Measurements from ENCODE around the gene ATP8A2.
"Not testable (repeated sequence)": the region's sequence is repeated elsewhere in the genome, so short reads cannot be mapped to it uniquely, and the experiment has no call there.

The ATP8A2 gene

GRCh38 chr13:25761041-25761440 lies 389.3 kb downstream of the ATP8A2 start:
- no peaks in the 10 kb centered on the region for H3K27me3 ChIP-seq (ENCODE audit: control insufficient read depth, insufficient read depth, low read length)
- H3K9ac ChIP-seq (ENCODE audit: low read length) = no peak overlapping the region
- no peaks in the 10 kb centered on the region for H3K36me3 ChIP-seq (ENCODE audit: control insufficient read depth, insufficient read depth, low read length)
- H3K4me1 ChIP-seq (ENCODE audit: control insufficient read depth, insufficient read depth, low read length) = no peaks in the 10 kb centered on the region
- H3K27ac ChIP-seq (ENCODE audit: low read depth, low read length) = no peak overlapping the region
- H3K4me3 ChIP-seq (ENCODE audit: low read length) = no peak overlapping the region

GRCh38 chr13:25762281-25762680 lies 390.5 kb downstream of the ATP8A2 start:
- H3K4me3 ChIP-seq (ENCODE audit: low read length) = no peak overlapping the region
- no peaks in the 10 kb centered on the region for H3K27me3 ChIP-seq (ENCODE audit: control insufficient read depth, insufficient read depth, low read length)
- no peaks in the 10 kb centered on the region for H3K4me1 ChIP-seq (ENCODE audit: control insufficient read depth, insufficient read depth, low read length)
- H3K36me3 ChIP-seq (ENCODE audit: control insufficient read depth, insufficient read depth, low read length) = no peaks in the 10 kb centered on the region
- H3K27ac ChIP-seq (ENCODE audit: low read depth, low read length) = no peak overlapping the region
- no peak overlapping the region for H3K9ac ChIP-seq (ENCODE audit: low read length)

- Histone ChIP-seq H3K4me3 (ENCODE audit: low read length) (no peak overlapping the region), H3K27ac (ENCODE audit: low read depth, low read length) (no peak overlapping the region), H3K36me3 (ENCODE audit: control insufficient read depth, insufficient read depth, low read length) (no peaks in the 10 kb centered on the region), H3K4me1 (ENCODE audit: control insufficient read depth, insufficient read depth, low read length) (no peaks in the 10 kb centered on the region), H3K9ac (ENCODE audit: low read length) (no peak overlapping the region), H3K27me3 (ENCODE audit: control insufficient read depth, insufficient read depth, low read length) (no peaks in the 10 kb centered on the region)
These were observed 391.1 kb downstream of the ATP8A2 start for GRCh38 chr13:25762795-25763377.

- Histone ChIP-seq H3K27ac (ENCODE audit: low read depth, low read length) (no peak overlapping the region), H3K9ac (ENCODE audit: low read length) (no peak overlapping the region), H3K4me3 (ENCODE audit: low read length) (no peak overlapping the region), H3K36me3 (ENCODE audit: control insufficient read depth, insufficient read depth, low read length) (no peaks in the 10 kb centered on the region), H3K4me1 (ENCODE audit: control insufficient read depth, insufficient read depth, low read length) (no peaks in the 10 kb centered on the region), H3K27me3 (ENCODE audit: control insufficient read depth, insufficient read depth, low read length) (no peaks in the 10 kb centered on the region)
These were observed 392.6 kb downstream of the ATP8A2 start for GRCh38 chr13:25764378-25764777.

- Histone ChIP-seq H3K36me3 (ENCODE audit: control insufficient read depth, insufficient read depth, low read length) (no peaks in the 10 kb centered on the region), H3K27me3 (ENCODE audit: control insufficient read depth, insufficient read depth, low read length) (no peaks in the 10 kb centered on the region), H3K4me1 (ENCODE audit: control insufficient read depth, insufficient read depth, low read length) (no peaks in the 10 kb centered on the region), H3K9ac (ENCODE audit: low read length) (no peak overlapping the region), H3K27ac (ENCODE audit: low read depth, low read length) (no peak overlapping the region), H3K4me3 (ENCODE audit: low read length) (no peak overlapping the region)
These were observed 393.5 kb downstream of the ATP8A2 start for GRCh38 chr13:25765266-25765665.

- Histone ChIP-seq H3K27ac (ENCODE audit: low read depth, low read length) (no peak overlapping the region), H3K36me3 (ENCODE audit: control insufficient read depth, insufficient read depth, low read length) (no peaks in the 10 kb centered on the region), H3K27me3 (ENCODE audit: control insufficient read depth, insufficient read depth, low read length) (no peaks in the 10 kb centered on the region), H3K4me3 (ENCODE audit: low read length) (no peak overlapping the region), H3K9ac (ENCODE audit: low read length) (no peak overlapping the region), H3K4me1 (ENCODE audit: control insufficient read depth, insufficient read depth, low read length) (no peaks in the 10 kb centered on the region)
These were observed 394.8 kb downstream of the ATP8A2 start for GRCh38 chr13:25766576-25766975.

- Histone ChIP-seq H3K9ac (ENCODE audit: low read length) (no peak overlapping the region), H3K27me3 (ENCODE audit: control insufficient read depth, insufficient read depth, low read length) (no peaks in the 10 kb centered on the region), H3K4me1 (ENCODE audit: control insufficient read depth, insufficient read depth, low read length) (no peaks in the 10 kb centered on the region), H3K4me3 (ENCODE audit: low read length) (no peak overlapping the region), H3K36me3 (ENCODE audit: control insufficient read depth, insufficient read depth, low read length) (no peaks in the 10 kb centered on the region), H3K27ac (ENCODE audit: low read depth, low read length) (no peak overlapping the region)
These were observed 395.2 kb downstream of the ATP8A2 start for GRCh38 chr13:25766991-25767390.

- Histone ChIP-seq H3K9ac (ENCODE audit: low read length) (no peak overlapping the region), H3K36me3 (ENCODE audit: control insufficient read depth, insufficient read depth, low read length) (no peaks in the 10 kb centered on the region), H3K4me1 (ENCODE audit: control insufficient read depth, insufficient read depth, low read length) (no peaks in the 10 kb centered on the region), H3K27ac (ENCODE audit: low read depth, low read length) (no peak overlapping the region), H3K27me3 (ENCODE audit: control insufficient read depth, insufficient read depth, low read length) (no peaks in the 10 kb centered on the region), H3K4me3 (ENCODE audit: low read length) (no peak overlapping the region)
These were observed 396.6 kb downstream of the ATP8A2 start for GRCh38 chr13:25768376-25768775.

- H3K27me3 ChIP-seq (ENCODE audit: control insufficient read depth, insufficient read depth, low read length) = no peaks in the 10 kb centered on the region
These were observed 397.1 kb downstream of the ATP8A2 start for GRCh38 chr13:25768838-25769237.

GRCh38 chr13:25770601-25771000 lies 398.8 kb downstream of the ATP8A2 start:
- Histone ChIP-seq H3K9ac (ENCODE audit: low read length) (no peak overlapping the region), H3K27ac (ENCODE audit: low read depth, low read length) (no peak overlapping the region), H3K36me3 (ENCODE audit: control insufficient read depth, insufficient read depth, low read length) (no peaks in the 10 kb centered on the region)

More at GRCh38 chr13:25768838-25769237, 397.1 kb downstream of the ATP8A2 start:
- Histone ChIP-seq H3K27ac (ENCODE audit: low read depth, low read length) (no peak overlapping the region), H3K4me3 (ENCODE audit: low read length) (no peak overlapping the region), H3K36me3 (ENCODE audit: control insufficient read depth, insufficient read depth, low read length) (no peaks in the 10 kb centered on the region), H3K9ac (ENCODE audit: low read length) (no peak overlapping the region), H3K4me1 (ENCODE audit: control insufficient read depth, insufficient read depth, low read length) (no peaks in the 10 kb centered on the region)

GRCh38 chr13:25771202-25771601 lies 399.4 kb downstream of the ATP8A2 start:
- H3K36me3 ChIP-seq (ENCODE audit: control insufficient read depth, insufficient read depth, low read length) = no peaks in the 10 kb centered on the region
- no peaks in the 10 kb centered on the region for H3K27me3 ChIP-seq (ENCODE audit: control insufficient read depth, insufficient read depth, low read length)
- H3K4me1 ChIP-seq (ENCODE audit: control insufficient read depth, insufficient read depth, low read length) = no peaks in the 10 kb centered on the region
- H3K9ac ChIP-seq (ENCODE audit: low read length) = no peak overlapping the region
- no peak overlapping the region for H3K27ac ChIP-seq (ENCODE audit: low read depth, low read length)
- H3K4me3 ChIP-seq (ENCODE audit: low read length) = no peak overlapping the region

More at GRCh38 chr13:25770601-25771000, 398.8 kb downstream of the ATP8A2 start:
- H3K4me1 ChIP-seq (ENCODE audit: control insufficient read depth, insufficient read depth, low read length) = no peaks in the 10 kb centered on the region
- H3K4me3 ChIP-seq (ENCODE audit: low read length) = no peak overlapping the region
- H3K27me3 ChIP-seq (ENCODE audit: control insufficient read depth, insufficient read depth, low read length) = no peaks in the 10 kb centered on the region

- H3K9ac ChIP-seq (ENCODE audit: low read length) = no peak overlapping the region
- H3K27me3 ChIP-seq (ENCODE audit: control insufficient read depth, insufficient read depth, low read length) = no peaks in the 10 kb centered on the region
- H3K4me1 ChIP-seq (ENCODE audit: control insufficient read depth, insufficient read depth, low read length) = no peaks in the 10 kb centered on the region
- no peak overlapping the region for H3K4me3 ChIP-seq (ENCODE audit: low read length)
- no peak overlapping the region for H3K27ac ChIP-seq (ENCODE audit: low read depth, low read length)
- H3K36me3 ChIP-seq (ENCODE audit: control insufficient read depth, insufficient read depth, low read length) = no peaks in the 10 kb centered on the region
These were observed 400.1 kb downstream of the ATP8A2 start for GRCh38 chr13:25771641-25772478.

GRCh38 chr13:25772534-25772933 lies 400.8 kb downstream of the ATP8A2 start:
- H3K4me3 ChIP-seq (ENCODE audit: low read length); H3K36me3 ChIP-seq (ENCODE audit: control insufficient read depth, insufficient read depth, low read length); H3K27ac ChIP-seq (ENCODE audit: low read depth, low read length); H3K9ac ChIP-seq (ENCODE audit: low read length); H3K4me1 ChIP-seq (ENCODE audit: control insufficient read depth, insufficient read depth, low read length); H3K27me3 ChIP-seq (ENCODE audit: control insufficient read depth, insufficient read depth, low read length): not testable (repeated sequence)
